ENCODE measurements around the gene GRHL1.

The GRHL1 gene

GRCh38 chr2:9981655-9982054, 30.2 kb downstream of the GRHL1 start:
- H3K9ac ChIP-seq (ENCODE audit: low read length): no peak overlapping the region
- TF ChIP-seq CTCF (IDR thresholded peaks at IDR 0.05; ENCODE audit: low read depth, low read length) (no peak), EZH2phosphoT487 (IDR thresholded peaks at IDR 0.05; ENCODE audit: low read depth) (no peak)
- H3K4me2 ChIP-seq (ENCODE audit: low read length): no peak overlapping the region

GRCh38 chr2:9982248-9982647, 30.8 kb downstream of the GRHL1 start:
- H3K4me2 ChIP-seq (ENCODE audit: low read length): no peak overlapping the region
- H3K27me3 ChIP-seq (ENCODE audit: low read depth, low read length): no peaks in the 10 kb centered on the region
- H4K20me1 ChIP-seq (ENCODE audit: insufficient read depth, low read length): no peaks in the 10 kb centered on the region
- TF ChIP-seq CTCF (IDR thresholded peaks at IDR 0.05; ENCODE audit: low read depth, low read length) (no peak), EZH2phosphoT487 (IDR thresholded peaks at IDR 0.05; ENCODE audit: low read depth) (no peak)
- no peaks in the 10 kb centered on the region for H3K79me2 ChIP-seq (ENCODE audit: low read length)
- no peak overlapping the region for H2AFZ ChIP-seq (ENCODE audit: low read depth, low read length)
- peaks cover 4% of the 10 kb centered on the region for H3K36me3 ChIP-seq (replicated peaks; ENCODE audit: low read depth, low read length)
- H3K4me3 ChIP-seq (ENCODE audit: low read length): no peak overlapping the region
- H3K4me1 ChIP-seq (ENCODE audit: low read length): peaks cover 7% of the 10 kb centered on the region; the same call in 1 of the 2 replicates
- no peak overlapping the region for H3K27ac ChIP-seq (ENCODE audit: low read length)
- H3K9ac ChIP-seq (ENCODE audit: low read length): no peak overlapping the region
- H3K9me3 ChIP-seq (ENCODE audit: insufficient read depth, low read length): no peaks in the 10 kb centered on the region

More at GRCh38 chr2:9981655-9982054, 30.2 kb downstream of the GRHL1 start:
- Histone ChIP-seq H4K20me1 (ENCODE audit: insufficient read depth, low read length) (no peaks in the 10 kb centered on the region), H3K9me3 (ENCODE audit: insufficient read depth, low read length) (no peaks in the 10 kb centered on the region), H3K27ac (ENCODE audit: low read length) (no peak overlapping the region), H3K4me3 (ENCODE audit: low read length) (no peak overlapping the region), H3K27me3 (ENCODE audit: low read depth, low read length) (no peaks in the 10 kb centered on the region), H3K79me2 (ENCODE audit: low read length) (no peaks in the 10 kb centered on the region), H2AFZ (ENCODE audit: low read depth, low read length) (no peak overlapping the region), H3K4me1 (ENCODE audit: low read length) (peaks cover 7% of the 10 kb centered on the region; the same call in 1 of the 2 replicates), H3K36me3 (replicated peaks; ENCODE audit: low read depth, low read length) (peaks cover 4% of the 10 kb centered on the region)

- Histone ChIP-seq H3K27me3 (ENCODE audit: low read depth, low read length) (no peaks in the 10 kb centered on the region), H3K4me1 (ENCODE audit: low read length) (peaks cover 7% of the 10 kb centered on the region; the same call in 1 of the 2 replicates), H3K9me3 (ENCODE audit: insufficient read depth, low read length) (no peaks in the 10 kb centered on the region), H3K36me3 (replicated peaks; ENCODE audit: low read depth, low read length) (peaks cover 4% of the 10 kb centered on the region), H4K20me1 (ENCODE audit: insufficient read depth, low read length) (no peaks in the 10 kb centered on the region), H3K4me2 (ENCODE audit: low read length) (no peak overlapping the region), H3K27ac (ENCODE audit: low read length) (no peak overlapping the region), H3K79me2 (ENCODE audit: low read length) (no peaks in the 10 kb centered on the region), H3K4me3 (ENCODE audit: low read length) (no peak overlapping the region), H2AFZ (ENCODE audit: low read depth, low read length) (no peak overlapping the region), H3K9ac (ENCODE audit: low read length) (no peak overlapping the region)
- TF ChIP-seq CTCF (IDR thresholded peaks at IDR 0.05; ENCODE audit: low read depth, low read length) (no peak), EZH2phosphoT487 (IDR thresholded peaks at IDR 0.05; ENCODE audit: low read depth) (no peak)
These were observed 31.4 kb downstream of the GRHL1 start for GRCh38 chr2:9982891-9983290.

- Histone ChIP-seq H3K4me1 (ENCODE audit: low read length) (peaks cover 7% of the 10 kb centered on the region; the same call in 1 of the 2 replicates), H3K9me3 (ENCODE audit: insufficient read depth, low read length) (no peaks in the 10 kb centered on the region), H4K20me1 (ENCODE audit: insufficient read depth, low read length) (no peaks in the 10 kb centered on the region), H3K36me3 (replicated peaks; ENCODE audit: low read depth, low read length) (no peaks in the 10 kb centered on the region), H3K27ac (ENCODE audit: low read length) (no peak overlapping the region), H3K4me2 (ENCODE audit: low read length) (peak overlapping the region; percentile 69), H3K27me3 (ENCODE audit: low read depth, low read length) (no peaks in the 10 kb centered on the region), H3K4me3 (ENCODE audit: low read length) (peak overlapping the region; percentile 56), H3K9ac (ENCODE audit: low read length) (peak overlapping the region; percentile 11; the same call in 1 of the 2 replicates), H2AFZ (ENCODE audit: low read depth, low read length) (no peak overlapping the region), H3K79me2 (ENCODE audit: low read length) (no peaks in the 10 kb centered on the region)
- TF ChIP-seq EZH2phosphoT487 (IDR thresholded peaks at IDR 0.05; ENCODE audit: low read depth) (no peak), CTCF (IDR thresholded peaks at IDR 0.05; ENCODE audit: low read depth, low read length) (no peak)
These were observed 32.1 kb downstream of the GRHL1 start for GRCh38 chr2:9983401-9984216.
